Amniotic epithelial cell (primary cell): Measurements from ENCODE around the gene HP.
"Not testable (repeated sequence)": the region's sequence is repeated elsewhere in the genome, so short reads cannot be mapped to it uniquely, and the experiment has no call there.

Experiments used
- DNase-seq: peaks from one replicate; pipeline ENCODE4 v3.0.0-alpha.2; 2010; ENCODE audit warnings: low read depth

The HP gene

GRCh38 chr16:72043058-72043457, 11.2 kb upstream of the HP start:
- no peak for DNase-seq

- DNase-seq: no peak
These were observed 10.8 kb upstream of the HP start for GRCh38 chr16:72043539-72043938.

GRCh38 chr16:72044296-72044695, 10.0 kb upstream of the HP start:
- DNase-seq: no peak

DNA sequence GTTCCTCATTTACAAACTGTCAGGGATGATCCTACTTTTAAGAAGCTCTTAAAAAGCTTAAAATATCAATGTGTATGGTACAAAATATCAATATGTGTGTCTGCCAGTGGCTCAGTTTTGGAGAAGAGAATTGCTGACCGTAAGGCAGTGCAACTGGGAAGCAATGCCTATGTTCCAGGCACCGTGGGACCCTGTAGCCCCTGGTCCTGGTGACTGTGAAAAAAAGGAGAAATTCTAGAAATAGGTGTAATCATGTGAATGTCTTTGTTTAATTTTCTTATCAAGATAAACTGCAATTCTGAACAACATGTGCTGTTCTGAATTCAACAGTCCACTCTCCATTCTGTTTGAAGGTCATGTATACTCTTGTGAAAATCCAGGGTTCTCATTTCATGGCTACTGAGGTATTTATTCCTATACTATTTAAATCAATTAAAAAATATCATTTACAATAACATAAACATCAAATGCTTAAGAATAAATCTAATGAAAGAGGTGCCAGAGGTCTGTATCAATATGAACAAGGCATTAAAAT, 9.4 kb upstream of the HP start:
- no peak for DNase-seq

DNA sequence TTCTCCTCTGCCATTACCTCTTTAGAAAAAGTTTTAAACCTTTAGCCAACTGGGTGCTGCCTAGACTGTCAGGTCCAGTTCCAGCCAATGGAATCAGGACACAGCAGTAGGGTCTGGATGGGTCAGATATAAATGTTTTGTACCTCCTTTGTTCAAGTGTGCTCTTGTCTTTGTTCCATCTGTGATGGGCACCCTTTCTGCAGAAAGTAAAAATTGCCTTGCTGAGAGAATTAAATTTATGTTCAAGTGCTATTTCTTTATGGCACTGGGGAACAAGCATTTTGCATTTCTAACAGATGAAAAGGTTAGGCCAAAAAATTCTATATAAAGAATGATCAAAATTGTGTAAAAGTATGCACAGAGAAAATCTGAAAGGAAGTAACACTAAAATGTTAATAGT, 5.2 kb upstream of the HP start:
- DNase-seq: no peak

DNA sequence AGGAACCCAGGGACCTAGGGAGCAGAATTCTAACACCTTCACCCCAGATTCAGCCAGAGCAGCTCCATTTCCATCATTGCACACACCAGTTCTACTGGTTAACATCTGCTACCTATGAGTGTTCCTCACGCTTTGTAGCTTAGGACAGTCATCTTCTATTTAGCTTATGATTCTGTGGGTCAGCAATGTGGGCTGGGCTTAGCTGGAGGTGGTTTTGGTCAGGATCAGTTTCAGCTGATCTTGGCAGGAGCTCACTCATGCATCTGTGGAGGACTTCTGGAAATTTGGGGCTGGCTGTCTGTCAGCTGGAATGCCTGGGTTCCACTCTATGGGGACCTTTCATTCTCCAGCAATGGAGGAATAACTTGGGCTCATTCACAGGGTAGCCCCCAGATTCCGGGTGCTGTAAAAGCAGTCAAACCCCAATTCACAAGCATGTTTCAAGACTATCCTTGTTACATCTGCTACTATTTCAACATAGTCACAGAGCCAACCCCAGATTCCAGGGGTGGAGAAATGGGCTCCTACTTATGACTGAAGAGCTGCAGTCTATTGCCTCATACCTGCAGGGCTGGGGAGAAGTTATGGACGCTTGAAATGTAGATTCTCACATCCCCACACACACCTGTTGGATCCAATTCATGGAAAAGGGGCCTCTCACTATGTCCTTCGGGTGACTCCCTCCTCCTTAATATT, 3.4 kb upstream of the HP start:
- peak; percentile 24 for DNase-seq

DNA sequence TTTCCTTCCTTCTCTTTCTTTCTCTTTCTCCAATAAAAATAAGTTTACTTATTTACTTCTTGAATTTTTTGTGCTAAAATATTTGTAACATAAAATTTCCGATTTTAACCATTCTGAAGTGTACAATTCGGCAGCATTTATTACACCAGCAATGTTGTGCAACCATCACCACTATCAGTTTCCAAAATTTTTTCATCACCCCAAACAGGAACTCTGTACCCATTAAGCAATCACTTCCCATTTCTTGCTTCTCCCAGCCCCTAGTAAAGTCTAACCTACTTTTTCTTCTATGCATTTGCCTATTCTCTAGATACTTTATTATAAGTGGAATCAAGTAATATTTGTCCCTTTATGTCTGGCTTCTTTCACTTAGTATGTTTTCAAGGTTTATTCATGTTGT, 2.5 kb upstream of the HP start:
- DNase-seq: no peak

- DNase-seq: no peak
These were observed 1.6 kb downstream of the HP start for GRCh38 chr16:72055911-72056310.

DNA sequence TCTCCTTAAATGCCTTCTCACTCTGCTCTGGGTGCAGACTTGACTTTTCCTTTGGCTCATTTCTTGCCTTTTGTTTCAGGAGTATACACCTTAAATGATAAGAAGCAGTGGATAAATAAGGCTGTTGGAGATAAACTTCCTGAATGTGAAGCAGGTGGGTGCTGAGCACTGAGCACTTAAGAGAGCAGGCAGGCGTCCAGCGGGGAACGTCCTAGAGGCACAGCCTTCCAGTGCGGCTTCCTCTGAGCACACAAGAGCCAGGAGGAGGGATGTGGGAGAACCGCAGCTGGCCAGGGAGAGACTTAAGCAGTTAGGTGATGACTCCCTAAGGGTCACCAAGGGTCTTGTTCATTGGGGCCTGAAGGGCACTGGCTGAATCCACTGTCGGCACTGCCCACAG, 3.0 kb downstream of the HP start:
- DNase-seq: not testable (repeated sequence)

- not testable (repeated sequence) for DNase-seq
These were observed 4.8 kb downstream of the HP start for GRCh38 chr16:72059060-72059459.

- DNase-seq: no peak
These were observed 6.1 kb downstream of the HP start for GRCh38 chr16:72060405-72060804.

DNA sequence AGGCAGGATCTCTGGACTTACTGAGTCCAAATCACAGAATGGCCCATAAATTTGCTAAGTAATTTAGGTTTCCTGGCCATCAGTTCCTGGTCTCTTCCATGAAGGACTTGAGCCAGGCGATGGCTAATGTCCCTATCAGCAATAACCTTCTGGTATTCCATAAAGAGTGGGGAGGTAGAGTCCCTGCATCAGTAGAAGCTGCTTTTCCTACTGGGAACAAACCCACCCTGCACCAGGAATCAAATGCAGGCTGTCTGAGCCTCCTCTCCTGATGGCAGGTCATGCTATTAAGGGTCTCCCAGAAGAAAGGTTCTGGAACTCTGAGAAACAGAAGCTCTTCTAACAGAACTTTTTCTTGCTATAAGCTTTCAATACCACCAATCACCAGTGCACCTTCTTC, 7.3 kb downstream of the HP start:
- no peak for DNase-seq

DNA sequence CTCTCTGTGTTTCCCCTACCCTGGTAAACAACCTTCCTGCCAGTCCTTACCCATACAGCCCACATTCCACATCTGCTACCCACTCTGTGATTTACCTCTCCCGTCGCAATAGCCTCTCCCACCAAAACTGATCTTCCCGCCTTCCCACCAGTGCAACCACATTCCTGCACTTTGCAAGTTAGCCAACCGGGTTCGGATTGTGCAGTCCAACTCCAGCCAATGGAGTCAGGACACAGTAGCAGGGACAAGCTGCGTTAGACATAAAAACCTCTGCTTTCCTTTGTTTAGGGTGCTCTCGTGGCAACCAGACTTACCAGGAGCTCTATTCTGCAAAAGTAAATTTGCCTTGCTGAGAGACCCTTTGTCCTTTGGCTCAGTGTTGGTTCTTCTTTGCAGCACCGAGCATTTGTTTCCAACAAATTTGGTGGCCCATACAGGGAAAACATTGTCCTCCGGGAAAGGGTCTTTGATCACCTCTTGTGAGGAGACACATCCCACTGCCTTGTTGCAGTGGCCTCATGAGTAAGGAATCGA, 10.1 kb downstream of the HP start:
- DNase-seq: no peak

GRCh38 chr16:72066747-72067146, 12.4 kb downstream of the HP start:
- DNase-seq: peak; percentile 47

DNA sequence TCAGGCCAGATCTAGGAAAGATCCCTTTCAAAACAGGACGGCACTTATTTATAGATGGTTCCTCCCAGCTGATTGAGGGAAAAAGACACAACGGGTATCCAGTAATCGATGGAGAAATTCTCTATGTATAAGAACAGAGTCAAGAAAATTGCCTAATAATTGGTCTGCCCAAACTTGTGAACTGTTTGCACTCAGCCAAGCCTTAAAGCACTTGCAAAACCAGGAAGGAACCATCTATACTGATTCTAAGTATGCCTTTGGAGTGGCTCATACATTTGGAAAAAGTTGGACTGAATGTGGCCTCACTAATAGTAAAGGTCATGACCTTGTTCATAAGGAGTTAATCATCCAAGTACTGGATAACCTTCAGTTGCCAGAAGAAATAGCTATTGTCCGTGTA, 14.6 kb downstream of the HP start:
- DNase-seq: no peak

- DNase-seq: peak; percentile 93
These were observed 18.4 kb downstream of the HP start for GRCh38 chr16:72072514-72073342.

DNA sequence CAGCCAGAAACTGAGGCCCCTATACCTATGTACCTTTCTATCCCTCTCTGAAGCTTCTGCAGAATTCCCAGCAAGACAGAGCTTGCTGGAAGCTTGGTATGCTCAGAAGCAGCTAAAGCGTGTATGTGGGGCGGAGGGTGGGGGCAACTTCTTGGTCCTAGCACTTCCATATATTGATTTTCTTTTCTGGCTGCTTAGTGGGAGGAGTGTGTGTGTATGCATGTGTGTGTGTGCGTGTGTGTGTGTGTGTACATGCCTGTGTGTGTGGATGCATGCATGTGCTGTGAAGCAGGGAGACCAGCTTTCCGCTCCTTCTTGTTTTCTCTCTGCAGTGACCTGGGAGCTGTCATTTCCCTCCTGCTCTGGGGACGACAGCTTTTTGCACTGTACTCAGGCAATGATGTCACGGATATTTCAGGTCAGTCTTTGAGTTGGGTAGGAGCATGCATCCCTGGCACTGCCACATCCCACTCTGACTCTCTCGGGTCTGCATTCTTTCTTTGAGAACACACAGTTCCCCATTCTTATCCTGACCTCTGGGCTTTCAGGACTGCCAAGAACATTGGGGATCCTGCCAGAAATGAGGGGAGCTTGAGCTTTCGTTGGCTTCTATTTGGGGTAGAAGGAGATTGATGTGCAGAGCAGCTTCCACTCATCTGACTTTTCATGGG, 19.4 kb downstream of the HP start:
- DNase-seq: peak; percentile 54

- DNase-seq: not testable (repeated sequence)
These were observed 20.8 kb downstream of the HP start for GRCh38 chr16:72075067-72075466.

DNA sequence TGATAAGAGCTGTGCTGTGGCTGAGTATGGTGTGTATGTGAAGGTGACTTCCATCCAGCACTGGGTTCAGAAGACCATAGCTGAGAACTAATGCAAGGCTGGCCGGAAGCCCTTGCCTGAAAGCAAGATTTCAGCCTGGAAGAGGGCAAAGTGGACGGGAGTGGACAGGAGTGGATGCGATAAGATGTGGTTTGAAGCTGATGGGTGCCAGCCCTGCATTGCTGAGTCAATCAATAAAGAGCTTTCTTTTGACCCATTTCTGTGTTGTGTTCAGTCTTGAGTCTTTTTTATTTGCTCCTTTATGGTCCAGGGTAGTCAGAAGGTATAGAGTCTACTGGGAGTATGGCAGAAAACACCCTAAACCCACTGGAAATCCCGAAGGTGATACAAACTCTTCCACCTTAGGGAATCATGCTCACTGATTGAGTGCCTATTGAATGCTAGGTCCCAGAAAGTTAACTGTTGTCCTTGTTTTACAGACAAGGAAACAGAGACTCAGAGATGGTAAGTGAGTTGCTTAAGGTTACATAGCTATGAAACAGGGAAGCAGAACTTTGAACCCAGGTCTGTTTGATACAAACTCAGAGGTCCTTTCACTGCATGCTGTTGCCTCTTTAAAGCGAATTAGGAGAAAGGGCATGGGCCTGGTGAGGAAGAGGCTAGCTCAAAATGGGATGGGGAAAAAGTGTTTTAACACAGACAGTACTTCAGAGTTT, 22.8 kb downstream of the HP start:
- DNase-seq: not testable (repeated sequence)

DNA sequence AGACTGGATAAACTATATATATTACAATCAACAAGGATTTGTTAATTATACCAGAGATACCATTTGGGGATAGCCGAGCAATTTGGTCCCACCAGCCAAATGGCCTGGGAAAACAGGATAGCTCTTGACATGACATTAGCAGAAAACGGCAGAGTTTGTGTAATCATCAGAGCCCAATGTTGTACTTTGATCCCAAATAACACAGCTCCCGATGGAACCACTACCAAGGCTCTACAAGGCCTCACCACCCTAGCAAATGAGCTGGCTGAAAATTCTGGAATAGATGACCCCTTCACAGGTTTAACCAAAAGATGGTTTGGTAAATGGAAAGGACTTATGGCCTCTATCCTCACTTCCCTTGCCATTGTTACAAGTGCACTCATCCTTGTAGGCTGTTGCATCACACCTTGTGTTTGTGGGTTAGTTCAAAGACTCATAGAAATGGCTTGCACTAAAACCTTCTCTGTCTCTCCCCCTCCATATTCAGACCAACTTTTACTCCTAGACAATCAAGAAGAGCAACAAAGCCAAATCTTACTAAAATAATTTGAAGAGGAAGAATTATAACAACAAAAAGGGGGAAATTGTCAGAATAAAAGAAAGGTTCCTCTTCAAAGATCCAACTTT, 29.6 kb downstream of the HP start:
- DNase-seq: peak; percentile 31

GRCh38 chr16:72084445-72084844, 30.1 kb downstream of the HP start:
- DNase-seq: no peak
